Stimulated activated CD8-positive, alpha-beta memory T cell treated with anti-CD3 and anti-CD28 coated beads, Interleukin-4, amount 100 ng/mL, for 4 hours (primary cell): ENCODE measurements around the gene NCR3LG1.
A peak's percentile ranks its signal among the peaks of the same experiment; 100 is the strongest.

ENCODE experiments used
- DNase-seq, 2 donors: peaks; one replicate each; pipeline ENCODE4 v3.0.0-alpha.2; 2020; ENCODE audit warnings: low read depth in 2 of 2, low spot score in 1 of 2

NCR3LG1 gene, protein sequence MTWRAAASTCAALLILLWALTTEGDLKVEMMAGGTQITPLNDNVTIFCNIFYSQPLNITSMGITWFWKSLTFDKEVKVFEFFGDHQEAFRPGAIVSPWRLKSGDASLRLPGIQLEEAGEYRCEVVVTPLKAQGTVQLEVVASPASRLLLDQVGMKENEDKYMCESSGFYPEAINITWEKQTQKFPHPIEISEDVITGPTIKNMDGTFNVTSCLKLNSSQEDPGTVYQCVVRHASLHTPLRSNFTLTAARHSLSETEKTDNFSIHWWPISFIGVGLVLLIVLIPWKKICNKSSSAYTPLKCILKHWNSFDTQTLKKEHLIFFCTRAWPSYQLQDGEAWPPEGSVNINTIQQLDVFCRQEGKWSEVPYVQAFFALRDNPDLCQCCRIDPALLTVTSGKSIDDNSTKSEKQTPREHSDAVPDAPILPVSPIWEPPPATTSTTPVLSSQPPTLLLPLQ

DNA sequence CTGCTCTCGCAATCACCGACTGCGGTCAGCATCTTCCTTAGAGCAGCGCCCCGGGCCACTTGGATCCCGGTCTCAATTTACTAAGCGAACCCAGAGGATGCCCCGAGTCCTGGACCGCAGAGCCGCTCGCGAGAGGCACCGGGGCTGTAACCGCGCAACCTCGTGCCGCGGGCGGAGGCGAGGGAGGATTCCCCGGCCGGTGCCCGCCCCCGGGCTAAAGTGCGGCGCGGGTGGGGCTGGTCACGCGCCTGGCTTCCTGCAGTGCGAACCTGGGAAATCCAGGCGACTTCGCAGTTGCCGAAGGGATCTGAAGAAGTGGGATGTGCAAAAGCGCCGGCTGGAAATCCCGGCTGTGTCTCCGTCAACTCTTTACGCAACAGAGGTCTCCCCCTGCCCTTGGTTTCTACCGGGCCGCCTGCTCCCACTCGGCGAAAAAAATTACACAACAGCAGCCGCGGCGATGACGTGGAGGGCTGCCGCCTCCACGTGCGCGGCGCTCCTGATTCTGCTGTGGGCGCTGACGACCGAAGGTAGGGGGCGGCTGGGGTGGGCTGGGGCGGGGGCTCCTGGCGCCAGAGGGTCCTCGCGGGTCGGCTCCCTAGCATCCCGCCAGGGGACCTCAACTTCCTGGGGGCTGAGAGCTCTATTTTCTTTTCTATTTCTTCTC, at the start of gene NCR3LG1:
NCR3LG1 (plus strand) TSS at position 291 of the 667 bp plus-strand sequence; CDS start at position 461, 170 bp downstream.
- DNase-seq: peak in 1 of 2 donors; percentile 59

DNA sequence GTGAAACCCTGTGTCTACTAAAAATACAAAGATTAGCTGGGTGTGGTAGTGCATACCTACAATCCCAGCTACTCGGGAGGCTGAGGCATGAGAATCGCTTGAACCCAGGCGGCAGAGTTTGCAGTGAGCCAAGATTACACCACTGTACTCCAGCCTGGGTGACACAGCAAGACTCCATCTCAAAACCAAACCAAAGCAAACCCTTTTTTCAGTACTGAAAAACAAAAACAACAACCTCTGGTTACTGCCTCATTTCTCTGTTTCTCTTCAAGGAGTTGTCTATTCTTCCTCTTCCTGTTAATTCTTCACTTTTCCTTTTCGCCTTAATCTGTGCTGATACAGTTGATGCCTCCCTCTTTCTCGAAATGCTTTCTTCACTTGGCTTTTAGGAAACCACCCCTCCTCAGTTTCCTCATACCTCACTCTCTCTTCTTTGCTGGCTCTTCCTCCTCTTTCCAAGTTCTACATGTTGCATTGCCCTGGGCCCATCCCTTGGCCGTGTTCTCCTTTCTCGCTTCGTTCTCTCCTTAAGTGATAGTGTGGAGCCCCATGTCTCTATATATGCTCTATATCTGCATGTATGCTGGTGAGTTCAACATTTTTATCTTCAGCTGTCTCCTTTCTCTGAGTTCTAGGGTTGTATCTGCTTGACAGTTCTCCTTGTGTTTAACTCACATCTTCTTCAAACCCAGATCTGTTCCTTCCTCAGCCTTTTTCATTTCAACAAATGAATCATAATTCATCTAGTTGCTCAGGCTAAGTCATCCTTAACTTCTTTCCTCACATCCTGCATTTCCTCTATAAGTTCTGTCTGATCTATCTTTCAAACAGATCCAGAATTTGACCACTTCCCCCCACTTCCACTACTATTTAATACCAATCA, 38.0 kb upstream of the NCR3LG1 start:
- DNase-seq: no peak

DNA sequence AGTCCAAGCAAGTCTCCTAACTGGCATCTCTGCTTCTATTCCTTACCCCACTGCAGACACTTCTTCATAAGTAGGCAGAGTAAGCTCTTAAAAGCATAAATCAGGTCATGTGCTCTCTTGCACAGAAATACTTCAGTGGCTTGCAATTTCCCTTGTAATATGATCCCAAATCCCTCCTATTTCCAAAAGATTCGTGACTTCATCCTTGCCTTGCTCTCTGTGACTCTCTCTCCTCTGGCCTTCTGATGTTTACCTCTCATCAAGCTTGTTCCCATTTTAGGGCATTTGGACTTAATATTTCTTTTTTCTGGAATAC, 37.4 kb upstream of the NCR3LG1 start:
- no peak for DNase-seq

DNA sequence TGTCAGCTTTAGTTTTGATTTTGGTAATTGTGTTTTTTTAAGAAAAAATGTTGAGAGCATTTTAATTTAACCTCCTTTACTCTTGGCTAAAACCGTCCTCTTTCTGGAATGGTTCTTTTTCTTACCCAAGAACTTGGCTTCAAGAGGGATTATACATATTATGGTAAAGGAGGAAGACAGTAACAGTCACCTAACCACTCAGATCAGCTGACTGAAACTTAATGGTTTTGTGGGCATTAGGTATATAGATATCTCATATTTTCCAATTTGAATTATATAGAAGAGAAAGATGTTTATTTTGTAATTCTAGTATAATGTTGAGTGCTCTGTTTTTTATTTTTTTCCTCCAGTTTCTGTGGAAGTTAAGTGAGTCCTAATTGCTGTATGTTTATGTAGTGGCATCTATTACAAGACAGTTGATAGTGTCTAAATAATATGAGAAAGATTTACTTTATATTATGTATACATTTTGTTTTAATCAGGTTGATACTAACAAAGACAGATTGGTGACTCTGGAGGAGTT, 36.6 kb upstream of the NCR3LG1 start:
- DNase-seq: no peak

DNA sequence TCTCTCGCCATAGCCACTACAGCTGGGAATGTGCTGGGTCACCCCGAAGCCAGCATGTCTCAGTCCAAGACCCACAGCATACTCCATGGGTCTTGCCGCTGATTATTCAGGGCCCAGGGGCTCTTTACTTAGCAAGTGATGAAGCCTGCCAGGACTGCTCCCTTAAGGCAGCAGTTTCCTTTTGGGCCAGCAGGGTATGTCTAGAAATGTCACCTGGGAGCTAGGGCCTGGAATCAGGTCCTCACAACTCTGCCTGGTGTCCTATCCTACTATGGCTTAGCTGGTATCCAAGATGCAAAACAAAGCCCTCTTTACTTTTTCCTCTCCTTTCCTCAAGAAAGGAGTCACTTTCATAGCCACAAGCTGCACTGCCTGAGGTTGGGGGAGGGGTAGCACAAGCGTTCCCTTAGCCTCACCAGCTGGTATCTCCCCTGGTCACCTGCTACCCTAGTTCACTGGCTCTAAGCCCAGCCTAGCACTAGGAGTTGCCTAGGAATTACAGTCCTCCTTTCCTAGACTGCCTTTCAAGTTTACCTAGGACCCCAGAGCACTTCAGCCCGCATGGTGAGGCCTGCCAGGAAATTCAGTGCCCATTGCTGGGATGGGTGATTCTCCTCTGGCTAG, 22.6 kb upstream of the NCR3LG1 start:
- no peak for DNase-seq

DNA sequence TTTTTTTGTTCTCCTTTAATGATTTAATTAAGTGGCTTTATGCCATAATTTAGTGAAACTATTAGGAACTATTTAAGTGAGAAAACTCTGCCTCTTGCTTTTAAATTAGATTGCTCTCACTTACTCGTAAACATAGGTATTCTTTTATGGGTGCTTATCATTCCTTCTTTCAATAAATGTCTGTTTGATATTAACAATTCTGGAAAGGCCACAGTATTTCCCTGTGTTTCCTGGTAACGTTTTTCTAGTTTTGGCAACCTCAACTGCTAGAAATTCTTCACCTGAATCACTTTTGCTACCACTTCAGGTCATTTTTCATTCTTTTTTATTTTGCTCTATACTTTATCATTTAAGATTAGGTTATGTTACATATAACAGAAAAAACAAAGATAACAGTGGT, 19.9 kb upstream of the NCR3LG1 start:
- no peak for DNase-seq

DNA sequence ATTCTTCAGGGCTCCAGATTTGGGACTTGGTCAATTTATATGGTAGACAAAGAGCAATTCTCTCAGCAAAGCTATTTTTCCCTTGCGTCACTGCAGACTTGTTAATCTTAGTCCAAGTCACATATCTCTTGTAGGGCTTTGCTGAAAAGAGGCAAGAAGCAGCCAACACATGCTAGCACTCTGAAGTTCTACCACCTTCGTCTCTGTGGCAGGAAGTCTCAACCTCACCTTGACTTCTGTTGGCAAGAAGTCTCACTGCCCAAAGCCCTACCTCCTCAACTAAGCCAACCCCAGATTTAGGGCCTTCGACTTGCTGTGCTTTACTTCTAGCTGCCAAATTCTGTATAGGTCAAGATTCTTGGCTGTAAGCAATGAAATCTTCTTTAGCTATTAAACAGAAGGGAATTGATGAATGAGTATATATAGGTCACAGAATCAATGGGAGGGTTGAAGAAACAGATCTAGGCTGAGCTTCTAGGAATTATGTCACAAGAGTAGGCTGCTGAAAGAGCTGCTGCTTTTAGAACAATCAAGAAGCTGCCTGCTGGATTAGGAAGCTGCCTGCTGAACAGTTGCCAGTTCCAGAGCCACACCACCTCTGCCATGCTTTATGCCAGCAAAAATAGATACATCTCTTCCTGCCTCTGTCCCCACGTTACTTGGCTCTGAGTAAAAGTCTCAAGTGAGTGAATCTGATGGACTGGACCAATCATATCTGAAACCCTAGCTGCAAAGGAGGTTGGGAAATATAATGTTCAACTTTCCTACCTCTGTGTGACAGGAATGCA, 17.6 kb upstream of the NCR3LG1 start:
- no peak for DNase-seq

DNA sequence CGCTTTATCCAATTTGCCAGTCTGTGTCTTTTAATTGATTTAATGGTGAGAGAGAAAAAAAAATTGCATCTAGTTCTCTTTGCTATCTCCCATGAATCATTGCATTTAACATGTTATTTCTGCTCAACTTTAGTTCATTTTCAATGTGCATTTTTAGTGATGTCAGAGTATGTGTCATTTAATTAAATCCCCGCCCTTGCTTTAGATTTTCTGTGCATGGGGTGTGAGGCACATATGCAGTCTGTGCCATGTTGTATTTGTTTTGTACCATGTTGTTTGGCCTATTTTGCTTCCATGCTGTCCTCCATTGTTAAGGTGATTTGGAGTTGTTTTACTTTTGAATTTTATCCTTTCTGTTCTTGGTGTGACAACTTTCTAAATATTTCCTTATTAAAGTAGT, 8.3 kb upstream of the NCR3LG1 start:
- no peak for DNase-seq

DNA sequence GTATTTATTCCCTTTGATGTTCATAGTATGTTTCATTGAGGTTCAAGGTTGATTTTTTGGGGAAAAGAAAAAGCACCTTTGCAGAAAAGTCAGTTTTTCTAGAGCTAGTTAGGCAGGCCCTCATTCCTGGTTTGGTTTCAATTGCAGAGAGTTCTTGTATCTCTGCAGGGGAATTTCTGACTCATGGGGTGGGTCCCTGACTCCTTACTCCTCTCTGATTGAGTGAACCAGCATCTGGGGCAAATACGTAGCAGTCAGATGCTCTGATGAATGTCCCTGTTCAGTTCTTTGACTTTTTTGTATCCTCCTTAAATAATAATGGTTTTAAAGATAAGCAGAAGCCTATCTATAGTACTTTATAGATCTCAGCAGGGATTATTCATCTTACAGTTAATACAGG, 7.7 kb upstream of the NCR3LG1 start:
- peak in 1 of 2 donors; percentile 20 for DNase-seq

DNA sequence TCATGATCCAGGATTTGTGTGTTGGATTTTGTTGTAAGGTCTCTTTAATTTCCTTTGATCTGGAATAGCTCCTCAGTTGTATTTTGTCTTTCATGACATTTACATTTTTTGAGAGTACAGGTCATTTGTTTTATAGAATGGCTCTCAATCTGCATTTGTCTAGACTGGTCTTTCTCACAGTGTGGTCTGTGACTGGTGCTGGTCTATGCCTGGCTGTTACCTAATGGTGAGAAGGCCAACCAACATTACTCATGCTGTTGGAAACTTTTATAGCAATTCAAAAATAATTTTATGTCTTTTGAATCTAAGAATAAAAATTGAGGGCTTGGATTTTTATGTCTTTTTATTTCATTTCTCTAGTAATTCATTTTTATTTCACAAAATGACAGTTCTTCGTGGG, 3.9 kb upstream of the NCR3LG1 start:
- DNase-seq: no peak

DNA sequence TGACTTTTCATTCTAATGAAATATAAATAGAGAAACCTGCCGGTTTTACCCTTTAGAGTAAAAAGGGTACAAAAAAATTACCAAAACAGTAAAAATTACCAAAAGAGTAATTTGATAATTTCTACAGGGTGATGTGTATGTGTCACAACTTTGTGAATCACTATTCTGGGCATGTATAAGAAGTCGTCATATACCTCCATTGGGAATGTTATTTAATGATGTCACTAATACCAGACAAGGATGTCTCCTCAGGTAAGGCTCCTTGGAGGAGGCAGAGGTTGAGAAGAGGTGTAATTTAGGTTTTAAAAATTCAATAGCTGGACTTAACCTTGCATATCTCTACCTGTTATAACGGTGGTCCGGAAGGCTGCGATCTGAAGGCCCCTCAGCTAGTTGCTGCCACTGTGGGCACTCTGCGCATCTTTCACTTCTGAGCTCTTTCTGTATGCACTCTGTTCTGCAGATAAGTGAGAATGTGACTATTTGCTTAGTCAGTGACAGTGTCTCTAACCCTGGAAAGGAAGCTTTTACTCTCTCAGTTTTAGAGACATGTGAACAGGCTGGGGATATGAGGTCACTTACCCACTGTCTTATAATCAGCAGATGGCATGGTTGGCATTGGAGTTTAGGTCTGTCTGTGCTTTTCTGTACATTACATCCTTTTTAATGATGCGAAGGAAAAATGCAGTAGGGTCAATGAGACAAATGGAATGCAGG, 987 bp upstream of the NCR3LG1 start:
- DNase-seq: no peak

DNA sequence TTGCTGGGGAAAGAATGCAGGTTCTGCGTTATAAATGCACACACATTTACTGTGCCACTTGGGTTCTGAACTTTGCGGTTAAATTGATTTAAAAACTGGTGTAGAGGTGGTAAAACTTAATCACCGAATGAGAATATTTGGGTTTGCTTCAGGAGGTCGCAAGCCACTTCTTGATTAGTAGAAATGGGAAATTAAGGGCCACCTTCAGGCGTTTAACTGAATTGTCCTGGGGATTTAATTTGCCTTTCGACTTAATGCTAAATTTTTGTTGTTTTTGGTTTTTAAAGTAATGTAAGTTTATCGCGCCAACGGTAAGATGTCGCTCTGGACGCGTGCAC, 459 bp upstream of the NCR3LG1 start:
- DNase-seq: no peak

DNA sequence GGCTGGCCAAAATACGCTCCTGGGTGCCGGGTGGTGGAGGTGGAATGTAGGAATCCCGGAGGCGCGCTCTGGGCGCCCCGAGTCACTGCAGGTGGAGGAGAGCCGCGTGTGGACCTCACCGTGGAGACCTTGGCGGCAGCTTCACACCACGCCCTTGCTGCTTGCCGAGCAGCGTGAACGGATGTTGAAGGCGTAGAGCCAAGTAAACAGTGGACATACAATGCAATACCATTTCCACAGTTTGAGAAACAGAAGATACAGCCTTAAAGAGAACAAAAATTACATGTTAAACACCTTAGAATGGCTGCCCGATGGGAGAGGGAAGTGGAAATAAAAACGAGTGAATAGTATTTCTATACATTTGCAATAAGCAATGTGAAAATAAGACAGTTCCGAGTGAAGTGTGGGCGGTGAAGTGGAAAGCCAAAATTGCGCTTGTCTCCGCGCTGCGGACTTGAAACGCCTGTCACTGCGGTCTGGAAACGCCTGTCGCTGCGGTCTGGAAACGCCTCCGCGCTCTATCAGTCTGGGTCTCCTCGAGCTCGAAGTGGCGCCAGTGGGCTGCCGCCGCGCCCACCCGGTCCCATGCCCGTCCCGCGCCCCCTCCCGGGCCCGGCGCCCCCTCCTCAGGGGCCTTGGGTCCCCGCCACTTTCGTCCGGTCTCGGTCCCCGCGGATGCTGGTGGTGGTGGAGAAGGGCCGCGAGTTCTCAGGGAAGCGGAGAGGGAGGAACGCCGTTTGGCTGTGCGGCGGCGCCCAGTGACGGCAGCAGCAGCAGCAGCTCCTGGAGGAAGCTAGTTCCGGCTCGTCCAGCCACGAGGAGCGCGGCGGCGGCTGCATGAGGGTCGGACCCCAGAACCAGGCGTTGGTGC, 1.6 kb downstream of the NCR3LG1 start:
- peak in 1 of 2 donors; percentile 60 for DNase-seq

DNA sequence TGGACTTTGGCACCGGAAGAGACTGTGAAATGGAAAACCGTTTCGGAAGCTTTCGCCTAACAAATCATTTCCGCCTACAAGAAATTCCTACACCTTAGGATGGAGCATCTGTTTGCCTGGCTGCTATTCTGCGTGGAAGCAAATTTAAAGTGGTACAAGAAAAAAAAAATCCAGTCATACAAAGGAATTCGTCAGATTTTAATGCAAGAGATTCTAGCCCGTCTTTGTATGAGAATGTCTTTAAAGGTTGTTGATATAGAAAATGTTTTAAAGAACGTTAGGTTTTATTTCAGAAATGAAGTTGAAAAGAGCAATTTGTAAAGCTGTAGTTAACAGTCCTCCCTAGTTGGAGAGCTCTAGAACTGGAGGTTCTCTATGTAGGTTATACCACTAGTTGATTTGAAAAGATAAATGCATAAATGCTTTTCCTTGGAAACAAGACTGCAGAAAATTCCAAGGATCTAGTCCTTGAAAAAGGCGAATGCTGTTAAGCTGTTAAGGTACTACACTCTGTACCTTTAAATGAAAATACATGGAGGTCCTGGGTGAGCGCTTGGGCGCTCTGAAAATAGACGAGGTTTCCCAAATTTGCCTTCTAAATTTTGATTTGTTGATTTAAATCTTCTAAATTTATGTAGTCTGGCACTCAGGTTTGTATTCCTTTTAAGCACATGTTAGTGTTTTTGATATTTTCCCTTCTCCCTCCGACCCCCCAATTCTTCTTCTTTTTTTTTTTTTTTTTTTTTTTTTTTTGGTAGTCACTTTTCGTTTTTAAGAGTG, 2.4 kb downstream of the NCR3LG1 start:
- no peak for DNase-seq

DNA sequence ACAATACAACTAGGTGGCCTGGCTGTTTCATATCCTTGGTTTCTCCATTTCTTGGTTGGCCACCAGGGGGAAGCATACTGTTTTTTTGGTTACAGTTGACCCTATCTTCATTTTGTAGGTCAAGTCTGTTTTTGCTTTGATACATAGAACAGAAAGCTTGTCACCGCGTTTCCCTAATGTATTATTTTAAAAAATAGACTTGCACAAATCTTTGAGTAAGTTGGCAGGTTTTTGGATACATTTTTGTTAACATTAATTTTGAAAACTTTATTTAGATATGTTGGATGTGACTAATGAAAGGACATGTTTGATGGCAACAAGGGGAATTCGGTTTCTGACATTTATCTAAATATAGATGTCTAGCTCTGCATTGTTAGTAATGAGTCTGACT, 3.0 kb downstream of the NCR3LG1 start:
- DNase-seq: peak; percentile 36 to 40

DNA sequence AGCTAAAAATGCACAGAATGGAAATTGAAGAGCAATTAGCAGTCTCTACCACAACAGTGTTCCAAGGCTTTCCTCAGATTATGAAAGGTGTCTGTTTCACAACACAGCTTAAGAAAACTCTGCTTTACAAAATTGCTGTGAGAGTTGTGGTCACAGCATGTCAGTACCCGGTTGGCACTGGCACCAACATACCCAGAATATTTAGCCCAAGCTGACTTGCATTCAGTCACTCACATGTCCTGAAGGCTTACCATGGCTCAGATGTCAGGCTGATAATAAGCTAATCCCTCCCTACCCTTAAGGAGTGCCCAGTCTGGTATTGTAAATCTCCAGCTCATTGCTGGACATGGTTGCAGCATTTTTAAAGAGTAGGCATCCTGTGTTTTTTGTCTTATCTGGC, 14.9 kb downstream of the NCR3LG1 start:
- DNase-seq: no peak

DNA sequence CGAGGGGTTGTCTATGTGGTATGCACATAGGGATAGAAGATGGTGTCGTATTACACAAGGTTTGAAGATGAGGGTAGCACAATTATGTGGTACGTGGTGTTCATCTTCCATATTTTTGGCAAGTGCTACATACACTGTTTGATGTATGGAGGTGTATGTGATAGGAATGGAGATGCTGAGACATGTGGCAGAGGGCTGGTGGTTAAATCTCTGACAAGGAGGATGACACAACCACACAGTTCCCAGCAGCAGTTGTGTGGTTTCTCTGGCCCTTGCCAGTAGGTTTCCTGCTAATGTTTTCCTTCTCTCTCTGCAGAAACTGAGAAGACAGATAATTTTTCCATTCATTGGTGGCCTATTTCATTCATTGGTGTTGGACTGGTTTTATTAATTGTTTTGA, 17.0 kb downstream of the NCR3LG1 start:
- DNase-seq: no peak

DNA sequence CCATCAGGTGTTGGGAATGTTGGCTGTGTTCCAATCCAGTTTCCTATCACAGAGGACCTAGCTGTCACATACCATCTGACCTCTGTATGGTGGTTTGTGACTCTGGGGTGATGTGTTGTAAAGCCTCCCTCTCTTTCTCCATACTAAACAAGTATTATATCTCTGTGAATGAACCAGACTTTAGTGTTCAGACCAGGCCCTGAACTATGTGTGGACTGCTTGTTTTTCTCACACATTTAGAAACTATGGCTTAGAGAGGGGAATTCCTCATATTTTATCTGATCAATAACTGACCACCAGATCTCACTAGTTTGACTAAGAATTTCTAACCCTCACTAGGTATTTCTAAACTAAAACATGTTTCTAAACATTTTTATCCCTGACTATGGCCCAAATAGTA, 17.5 kb downstream of the NCR3LG1 start:
- no peak for DNase-seq
